Smooth muscle cell (in vitro differentiated cells): ENCODE data around the gene SHROOM2. TPM values are rescaled to one million over a fixed set of nuclear protein-coding genes. Genes with fewer than 3 reads are reported as not detected.

Experiments used
- DNase-seq: peaks from one replicate; lab custom pipeline; 2025; ENCODE audit not compliant: unreplicated experiment; lab: John Stamatoyannopoulos, UW
- H2AFZ ChIP-seq: fragments of 200-600 bp; sonication (generic); 2 replicates; pipeline ENCODE4 v1.6.0; 2016; ENCODE audit warnings: antibody characterized with exemption, low read depth, mild to moderate bottlenecking
- H3F3A ChIP-seq: fragments of 200-600 bp; sonication (generic); 2 replicates; pipeline ENCODE4 v1.6.0; 2017; ENCODE audit warnings: antibody characterized with exemption, low read depth
- H3K27ac ChIP-seq: fragments of 200-600 bp; sonication (generic); 2 replicates; pipeline ENCODE4 v1.5.1; 2016; ENCODE audit warnings: low read depth, mild to moderate bottlenecking
- H3K27me3 ChIP-seq: fragments of 200-600 bp; sonication (generic); 2 replicates; pipeline ENCODE4 v1.6.1; 2016; ENCODE audit warnings: low read depth, mild to moderate bottlenecking
- H3K36me3 ChIP-seq: fragments of 200-600 bp; sonication (generic); 2 replicates; pipeline ENCODE4 v1.5.1; 2016; ENCODE audit warnings: low read depth
- H3K4me1 ChIP-seq: fragments of 200-600 bp; sonication (generic); 2 replicates; pipeline ENCODE4 v1.5.1; 2016; ENCODE audit warnings: low read depth
- H3K4me2 ChIP-seq: fragments of 200-600 bp; sonication (generic); 2 replicates; pipeline ENCODE4 v1.6.0; 2016; ENCODE audit warnings: mild to moderate bottlenecking
- H3K4me3 ChIP-seq: fragments of 200-600 bp; sonication (generic); 2 replicates; pipeline ENCODE4 v1.5.1; 2016; ENCODE audit warnings: mild to moderate bottlenecking
- H3K79me2 ChIP-seq: fragments of 200-600 bp; sonication (generic); 2 replicates; pipeline ENCODE4 v1.6.0; 2016; ENCODE audit warnings: low read depth, mild to moderate bottlenecking
- H3K9ac ChIP-seq: fragments of 200-600 bp; sonication (generic); 2 replicates; pipeline ENCODE4 v1.6.0; 2016; ENCODE audit warnings: low read depth
- H3K9me3 ChIP-seq: fragments of 200-600 bp; sonication (generic); replicated peaks from 2 replicates; pipeline ENCODE4 v1.5.1; 2016; ENCODE audit warnings: low read depth
- H4K20me1 ChIP-seq: fragments of 200-600 bp; sonication (generic); 2 replicates; pipeline ENCODE4 v1.6.0; 2016; ENCODE audit warnings: low read depth
- WGBS: methylation state at CpG from one replicate; pipeline ENCODE4 v1.1.7; 2016; ENCODE audit warnings: low lambda C conversion rate; 5-methylcytosine and 5-hydroxymethylcytosine counted together
- polyA plus RNA-seq: library from polyadenylated mRNA; unstranded; fragments of >200 nt; fragmentation: Nextera tagmentation; extraction: Ambion mirVana; gene quantifications from 2 replicates; pipeline ENCODE4 v1.2.1, GENCODE V29; 2016
- total RNA-seq: library from RNA; depleted of rRNA; stranded (reverse); fragments of >200 nt; gene quantifications from 2 replicates; pipeline ENCODE4 v1.2.3, GENCODE V29; 2014
- TF ChIP-seq, protein P1 (sequence below): fragments of 200-600 bp; sonication (generic); IDR thresholded peaks from 2 replicates; pipeline ENCODE4 v1.5.1; 2017; ENCODE audit warnings: borderline replicate concordance, mild to moderate bottlenecking, antibody characterized with exemption; ENCODE audit not compliant: insufficient read depth, poor library complexity, severe bottlenecking

SHROOM2 gene
- total and polyA plus RNA-seq, 2 experiments from 2014 or later, result 5.5 to 8.9 TPM

DNA sequence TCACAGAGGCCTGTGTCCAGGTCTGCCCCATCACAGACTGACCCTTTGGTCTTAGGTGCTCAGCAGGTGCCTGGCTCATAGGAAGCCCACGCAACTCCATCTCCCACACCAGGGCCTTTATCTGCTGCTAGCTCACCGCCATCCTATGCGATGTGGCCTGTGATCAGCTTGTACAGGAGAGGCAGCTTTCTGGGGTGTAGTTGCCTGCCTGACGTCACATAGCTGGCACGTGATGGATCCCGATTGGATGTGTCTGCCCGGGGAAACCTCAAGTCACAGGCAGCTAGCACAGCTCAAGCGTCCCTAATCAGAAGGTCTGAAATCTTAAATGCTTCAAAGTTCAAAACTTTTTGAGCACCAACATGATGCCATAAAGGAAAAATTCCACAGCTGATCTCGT lies 139.8 kb downstream of the SHROOM2 start:
- no peaks in the 10 kb centered on the region for H3K9me3 ChIP-seq
- no peak overlapping the region for H3K9ac ChIP-seq
- H2AFZ ChIP-seq, result no peak overlapping the region
- H3K79me2 ChIP-seq, result no peaks in the 10 kb centered on the region
- H3K36me3 ChIP-seq, result no peaks in the 10 kb centered on the region
- no peaks in the 10 kb centered on the region for H3K27me3 ChIP-seq
- H3K4me1 ChIP-seq, result no peaks in the 10 kb centered on the region
- TF ChIP-seq, protein P1, sequence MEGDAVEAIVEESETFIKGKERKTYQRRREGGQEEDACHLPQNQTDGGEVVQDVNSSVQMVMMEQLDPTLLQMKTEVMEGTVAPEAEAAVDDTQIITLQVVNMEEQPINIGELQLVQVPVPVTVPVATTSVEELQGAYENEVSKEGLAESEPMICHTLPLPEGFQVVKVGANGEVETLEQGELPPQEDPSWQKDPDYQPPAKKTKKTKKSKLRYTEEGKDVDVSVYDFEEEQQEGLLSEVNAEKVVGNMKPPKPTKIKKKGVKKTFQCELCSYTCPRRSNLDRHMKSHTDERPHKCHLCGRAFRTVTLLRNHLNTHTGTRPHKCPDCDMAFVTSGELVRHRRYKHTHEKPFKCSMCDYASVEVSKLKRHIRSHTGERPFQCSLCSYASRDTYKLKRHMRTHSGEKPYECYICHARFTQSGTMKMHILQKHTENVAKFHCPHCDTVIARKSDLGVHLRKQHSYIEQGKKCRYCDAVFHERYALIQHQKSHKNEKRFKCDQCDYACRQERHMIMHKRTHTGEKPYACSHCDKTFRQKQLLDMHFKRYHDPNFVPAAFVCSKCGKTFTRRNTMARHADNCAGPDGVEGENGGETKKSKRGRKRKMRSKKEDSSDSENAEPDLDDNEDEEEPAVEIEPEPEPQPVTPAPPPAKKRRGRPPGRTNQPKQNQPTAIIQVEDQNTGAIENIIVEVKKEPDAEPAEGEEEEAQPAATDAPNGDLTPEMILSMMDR, result no peak
- H3F3A ChIP-seq, result no peaks in the 10 kb centered on the region
- peaks cover 11% of the 10 kb centered on the region for H4K20me1 ChIP-seq
- 91% methylated on average over 9 of the region's 9 CpGs for WGBS
- H3K4me3 ChIP-seq, result no peak overlapping the region
- no peak overlapping the region for H3K27ac ChIP-seq
- no peak overlapping the region for H3K4me2 ChIP-seq
- DNase-seq, result no peak

DNA sequence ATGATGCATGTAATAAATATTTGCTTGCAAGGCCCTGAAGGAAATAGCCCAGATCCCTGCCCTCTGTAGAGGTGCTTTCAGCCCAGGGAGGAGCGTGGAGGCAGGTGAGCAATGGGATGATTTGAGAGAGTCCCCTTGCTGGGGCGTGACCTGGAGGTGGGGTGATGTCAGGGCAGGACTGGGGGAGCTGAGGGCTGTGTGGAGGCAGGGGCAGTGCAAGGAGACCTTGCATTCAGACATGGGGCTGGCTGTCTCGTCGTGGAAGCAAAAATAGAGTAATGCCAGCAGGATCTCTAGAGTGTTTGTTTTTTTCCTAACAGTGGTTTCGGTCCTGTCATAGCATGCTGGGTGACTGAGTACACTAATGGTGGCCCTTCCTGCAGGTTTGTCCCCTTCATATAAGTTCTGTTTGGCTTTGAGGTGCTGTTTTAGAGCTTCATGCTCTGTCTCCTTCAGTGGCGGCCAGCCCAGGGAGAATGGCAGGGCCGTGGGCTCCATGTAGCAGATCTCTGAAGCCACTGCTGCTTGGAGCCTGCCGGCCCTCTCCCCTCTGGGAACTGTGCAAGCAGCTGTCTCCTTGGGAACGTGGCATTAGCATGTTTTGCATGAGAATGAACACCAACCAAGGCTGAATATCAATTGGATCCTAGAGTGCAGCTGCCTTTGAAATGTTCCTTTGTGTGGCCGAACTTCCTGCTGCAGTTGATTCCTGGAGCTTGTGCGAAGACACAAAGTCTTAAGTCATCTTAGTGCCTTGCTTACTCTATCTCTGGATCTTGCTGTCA lies 141.7 kb downstream of the SHROOM2 start:
- H3K4me2 ChIP-seq, result no peak overlapping the region
- H4K20me1 ChIP-seq, result peaks cover 11% of the 10 kb centered on the region
- no peaks in the 10 kb centered on the region for H3K9me3 ChIP-seq
- no peaks in the 10 kb centered on the region for H3K79me2 ChIP-seq
- no peak overlapping the region for H3K4me3 ChIP-seq
- no peaks in the 10 kb centered on the region for H3K36me3 ChIP-seq
- H3K4me1 ChIP-seq, result no peaks in the 10 kb centered on the region
- H2AFZ ChIP-seq, result no peak overlapping the region
- H3K9ac ChIP-seq, result no peak overlapping the region
- no peak overlapping the region for H3K27ac ChIP-seq
- TF ChIP-seq, protein P1, result no peak
- no peak for DNase-seq
- H3F3A ChIP-seq, result no peaks in the 10 kb centered on the region
- 48% methylated on average over 11 of the region's 11 CpGs for WGBS
- H3K27me3 ChIP-seq, result no peaks in the 10 kb centered on the region

- 89% methylated on average over 3 of the region's 3 CpGs for WGBS
- Histone ChIP-seq H3K27me3 (no peaks in the 10 kb centered on the region), H2AFZ (no peak overlapping the region), H3K79me2 (no peaks in the 10 kb centered on the region), H3K4me2 (no peak overlapping the region), H4K20me1 (no peaks in the 10 kb centered on the region), H3K9me3 (no peaks in the 10 kb centered on the region), H3F3A (no peaks in the 10 kb centered on the region), H3K4me3 (no peak overlapping the region), H3K4me1 (no peaks in the 10 kb centered on the region), H3K27ac (no peak overlapping the region), H3K36me3 (no peaks in the 10 kb centered on the region), H3K9ac (no peak overlapping the region)
- TF ChIP-seq, protein P1, result no peak
- no peak for DNase-seq
Observed at GRCh38 chrX:9935436-9935835, 149.2 kb downstream of the SHROOM2 start.

- H3K9ac ChIP-seq, result no peak overlapping the region
- no peaks in the 10 kb centered on the region for H3K36me3 ChIP-seq
- no peaks in the 10 kb centered on the region for H3K4me1 ChIP-seq
- H3K79me2 ChIP-seq, result no peaks in the 10 kb centered on the region
- WGBS, result 79% methylated on average over 8 of the region's 8 CpGs
- no peaks in the 10 kb centered on the region for H4K20me1 ChIP-seq
- H3K4me3 ChIP-seq, result no peak overlapping the region
- DNase-seq, result no peak
- no peak overlapping the region for H3K4me2 ChIP-seq
- no peaks in the 10 kb centered on the region for H3F3A ChIP-seq
- H3K27ac ChIP-seq, result no peak overlapping the region
- H3K27me3 ChIP-seq, result no peaks in the 10 kb centered on the region
- H2AFZ ChIP-seq, result no peak overlapping the region
- H3K9me3 ChIP-seq, result no peaks in the 10 kb centered on the region
- TF ChIP-seq, protein P1, result no peak
Observed at GRCh38 chrX:9937761-9938160, 151.5 kb downstream of the SHROOM2 start.
